WTC11 (cell line): Measurements from ENCODE around the gene TYROBP.

Experiments
- CBFB ChIP-seq: sonication (generic); formaldehyde crosslinking; IDR thresholded peaks from 2 replicates; pipeline ENCODE4 v1.8.1; 2022; ENCODE audit warnings: mild to moderate bottlenecking, low read depth, missing genetic modification reagents
- CREB1 ChIP-seq: sonication (generic); formaldehyde crosslinking; IDR thresholded peaks from 2 replicates; pipeline ENCODE4 v1.8.0; 2023; ENCODE audit warnings: mild to moderate bottlenecking, missing genetic modification reagents
- ETV6 ChIP-seq: sonication (generic); formaldehyde crosslinking; IDR thresholded peaks from 2 replicates; pipeline ENCODE4 v1.8.1; 2022; ENCODE audit warnings: mild to moderate bottlenecking, missing genetic modification reagents
- MAX ChIP-seq: sonication (generic); formaldehyde crosslinking; IDR thresholded peaks from 2 replicates; pipeline ENCODE4 v1.8.0; 2022; ENCODE audit warnings: mild to moderate bottlenecking, missing genetic modification reagents
- MXD4 ChIP-seq: fragments of 250-450 bp; sonication (Bioruptor Pico); IDR thresholded peaks from 2 replicates; pipeline ENCODE4 v1.8.0; 2021; ENCODE audit warnings: mild to moderate bottlenecking, moderate library complexity, borderline replicate concordance
- ZNF532 ChIP-seq: fragments of 250-450 bp; sonication (Bioruptor Pico); IDR thresholded peaks from 2 replicates; pipeline ENCODE4 v1.9.0; 2021; ENCODE audit warnings: mild to moderate bottlenecking, borderline replicate concordance
- TF ChIP-seq, protein P1 (sequence below): fragments of 200-600 bp; IDR thresholded peaks from 2 replicates; pipeline ENCODE4 v1.8.0; 2022; ENCODE audit warnings: antibody characterized with exemption
- TF ChIP-seq, protein P2 (sequence below): sonication (generic); formaldehyde crosslinking; conservative IDR thresholded peaks from 2 replicates; pipeline ENCODE4 v1.8.1; 2023; ENCODE audit warnings: mild to moderate bottlenecking, low read depth, missing genetic modification reagents, moderate library complexity

DNA sequence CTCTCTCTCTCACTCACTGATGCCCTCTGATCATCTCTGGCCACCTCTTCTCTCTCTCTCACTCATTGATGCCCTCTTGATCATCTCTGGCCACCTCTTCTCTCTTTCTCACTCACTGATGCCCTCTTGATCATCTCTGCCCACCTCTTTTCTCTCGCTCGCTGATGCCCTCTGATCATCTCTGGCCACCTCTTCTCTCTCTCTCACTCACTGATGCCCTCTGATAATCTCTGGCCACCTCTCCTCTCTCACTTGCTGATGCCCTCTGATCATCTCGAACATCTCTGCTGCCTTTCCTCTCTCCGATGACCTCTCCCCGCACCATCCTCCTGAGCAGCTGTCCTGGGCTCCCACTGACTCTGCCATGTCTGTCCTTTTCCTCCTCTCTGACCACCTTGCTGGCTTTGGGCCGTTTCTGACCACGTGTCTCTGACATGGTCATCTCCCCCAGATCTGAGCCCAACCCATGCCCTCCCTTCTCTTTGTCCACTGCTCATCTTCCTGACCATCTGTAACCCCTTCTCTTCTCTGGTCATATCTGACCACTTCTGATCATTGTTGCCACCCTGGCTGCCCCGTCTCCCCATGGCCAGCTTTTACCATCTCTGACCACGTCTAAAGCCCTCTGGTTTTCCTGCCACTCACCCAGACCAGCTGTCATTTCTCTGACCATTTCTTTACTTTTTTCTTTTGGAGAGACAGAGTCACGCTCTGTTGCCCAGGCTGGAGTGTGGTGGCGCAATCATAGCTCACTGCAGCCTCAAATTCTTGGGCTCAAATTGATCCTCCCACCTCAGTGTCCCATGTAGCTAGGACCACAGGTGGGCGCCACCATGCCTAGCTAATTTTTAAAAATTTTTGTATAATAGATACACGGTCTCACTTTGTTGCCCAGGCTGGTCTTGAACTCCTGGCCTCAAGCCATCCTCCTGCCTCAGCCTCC, 30.5 kb upstream of the TYROBP start:
- TF ChIP-seq CREB1 (CRISPR knock-in tag) (no peak), MXD4 (CRISPR knock-in tag) (no peak), CBFB (no peak), MAX (CRISPR knock-in tag) (no peak), ZNF532 (CRISPR knock-in tag) (no peak), ETV6 (CRISPR knock-in tag) (no peak)
- TF ChIP-seq, protein P1, sequence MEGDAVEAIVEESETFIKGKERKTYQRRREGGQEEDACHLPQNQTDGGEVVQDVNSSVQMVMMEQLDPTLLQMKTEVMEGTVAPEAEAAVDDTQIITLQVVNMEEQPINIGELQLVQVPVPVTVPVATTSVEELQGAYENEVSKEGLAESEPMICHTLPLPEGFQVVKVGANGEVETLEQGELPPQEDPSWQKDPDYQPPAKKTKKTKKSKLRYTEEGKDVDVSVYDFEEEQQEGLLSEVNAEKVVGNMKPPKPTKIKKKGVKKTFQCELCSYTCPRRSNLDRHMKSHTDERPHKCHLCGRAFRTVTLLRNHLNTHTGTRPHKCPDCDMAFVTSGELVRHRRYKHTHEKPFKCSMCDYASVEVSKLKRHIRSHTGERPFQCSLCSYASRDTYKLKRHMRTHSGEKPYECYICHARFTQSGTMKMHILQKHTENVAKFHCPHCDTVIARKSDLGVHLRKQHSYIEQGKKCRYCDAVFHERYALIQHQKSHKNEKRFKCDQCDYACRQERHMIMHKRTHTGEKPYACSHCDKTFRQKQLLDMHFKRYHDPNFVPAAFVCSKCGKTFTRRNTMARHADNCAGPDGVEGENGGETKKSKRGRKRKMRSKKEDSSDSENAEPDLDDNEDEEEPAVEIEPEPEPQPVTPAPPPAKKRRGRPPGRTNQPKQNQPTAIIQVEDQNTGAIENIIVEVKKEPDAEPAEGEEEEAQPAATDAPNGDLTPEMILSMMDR = no peak
- TF ChIP-seq, protein P2, sequence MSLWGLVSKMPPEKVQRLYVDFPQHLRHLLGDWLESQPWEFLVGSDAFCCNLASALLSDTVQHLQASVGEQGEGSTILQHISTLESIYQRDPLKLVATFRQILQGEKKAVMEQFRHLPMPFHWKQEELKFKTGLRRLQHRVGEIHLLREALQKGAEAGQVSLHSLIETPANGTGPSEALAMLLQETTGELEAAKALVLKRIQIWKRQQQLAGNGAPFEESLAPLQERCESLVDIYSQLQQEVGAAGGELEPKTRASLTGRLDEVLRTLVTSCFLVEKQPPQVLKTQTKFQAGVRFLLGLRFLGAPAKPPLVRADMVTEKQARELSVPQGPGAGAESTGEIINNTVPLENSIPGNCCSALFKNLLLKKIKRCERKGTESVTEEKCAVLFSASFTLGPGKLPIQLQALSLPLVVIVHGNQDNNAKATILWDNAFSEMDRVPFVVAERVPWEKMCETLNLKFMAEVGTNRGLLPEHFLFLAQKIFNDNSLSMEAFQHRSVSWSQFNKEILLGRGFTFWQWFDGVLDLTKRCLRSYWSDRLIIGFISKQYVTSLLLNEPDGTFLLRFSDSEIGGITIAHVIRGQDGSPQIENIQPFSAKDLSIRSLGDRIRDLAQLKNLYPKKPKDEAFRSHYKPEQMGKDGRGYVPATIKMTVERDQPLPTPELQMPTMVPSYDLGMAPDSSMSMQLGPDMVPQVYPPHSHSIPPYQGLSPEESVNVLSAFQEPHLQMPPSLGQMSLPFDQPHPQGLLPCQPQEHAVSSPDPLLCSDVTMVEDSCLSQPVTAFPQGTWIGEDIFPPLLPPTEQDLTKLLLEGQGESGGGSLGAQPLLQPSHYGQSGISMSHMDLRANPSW = no peak
